ENCODE data around the gene GRIK4. TPM values are rescaled to one million over a fixed set of nuclear protein-coding genes. Genes with fewer than 3 reads are reported as not detected.

The GRIK4 gene
- total and polyA plus RNA-seq, 2 of the 4 experiments (the other 2 are of a cell fraction), result 0.18 to 0.38 TPM

DNA sequence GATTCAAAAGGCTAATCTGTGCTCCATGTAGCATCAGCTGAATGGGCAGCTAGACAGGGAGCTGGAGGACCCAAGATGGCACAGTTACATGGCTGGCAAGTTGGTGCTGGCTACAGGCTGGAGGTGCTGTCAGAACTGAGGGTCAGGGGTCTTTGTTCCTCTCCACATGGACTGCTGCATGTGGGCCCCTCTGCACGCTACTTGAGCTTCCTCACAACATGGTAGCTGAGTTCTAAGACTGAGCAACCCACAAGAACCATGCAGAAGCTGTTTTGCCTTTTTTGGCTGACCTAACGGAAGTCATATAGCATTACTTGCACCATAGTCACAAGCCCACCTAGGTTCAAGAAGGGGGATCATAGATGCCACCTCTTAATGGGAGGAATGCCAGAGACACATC lies 196.1 kb downstream of the GRIK4 start:
- Histone ChIP-seq H3K4ac (ENCODE audit: low read depth, low read length) (no peak overlapping the region), H2BK120ac (ENCODE audit: low read depth, low read length) (no peak overlapping the region), H3K14ac (replicated peaks; ENCODE audit: low read depth, low read length) (no peak overlapping the region), H3K4me3 (ENCODE audit: insufficient read depth, low read depth, low read length) (no peak overlapping the region), H3K4me1 (ENCODE audit: control insufficient read depth, insufficient read depth, low read length) (peaks cover 11% of the 10 kb centered on the region; the same call in 1 of the 2 replicates), H2AK5ac (ENCODE audit: low read depth, low read length) (no peak overlapping the region), H3K27ac (ENCODE audit: insufficient read depth, low read length) (no peak overlapping the region), H2AK9ac (replicated peaks; ENCODE audit: low read depth, low read length, poor library complexity) (no peak overlapping the region), H4K8ac (ENCODE audit: low read depth in 2 of 2, low read length in 2 of 2) (no peak overlapping the region), H4K91ac (ENCODE audit: insufficient read depth, low read depth, low read length) (no peak overlapping the region), H2BK20ac (ENCODE audit: low read depth, low read length) (no peak overlapping the region), H3K9ac (ENCODE audit: low read depth, low read length) (no peak overlapping the region), H2BK5ac (ENCODE audit: low read depth, low read length, poor library complexity, severe bottlenecking) (no peak overlapping the region), H3K23ac (ENCODE audit: low read depth, low read length) (no peak overlapping the region), H3K9me1 (ENCODE audit: insufficient read depth, low read length) (peaks cover 10% of the 10 kb centered on the region), H3K27me3 (ENCODE audit: control insufficient read depth, insufficient read depth, low read length) (peaks cover 3% of the 10 kb centered on the region), H3K56ac (ENCODE audit: extremely low read depth, insufficient read depth, low read length) (no peak overlapping the region), H3K4me2 (ENCODE audit: low read depth, low read length) (no peak overlapping the region), H3K79me1 (ENCODE audit: low read depth in 1 of 2, low read length in 2 of 2) (no peaks in the 10 kb centered on the region), H4K20me1 (ENCODE audit: insufficient read depth, low read length) (no peaks in the 10 kb centered on the region), H3K36me3 (ENCODE audit: control insufficient read depth, insufficient read depth, low read length) (no peaks in the 10 kb centered on the region), H4K5ac (ENCODE audit: low read depth, low read length) (no peak overlapping the region), H2AFZ (replicated peaks; ENCODE audit: low read length, poor library complexity) (no peak overlapping the region), H3K18ac (ENCODE audit: low read depth, low read length) (no peak overlapping the region), H3K9me3 (ENCODE audit: control insufficient read depth, insufficient read depth, low read length) (peaks cover 6% of the 10 kb centered on the region), H2BK15ac (ENCODE audit: low read depth, low read length) (no peak overlapping the region)
- POLR2A ChIA-PET (ENCODE audit: unreplicated experiment), result no interaction called here
- no peak for DNase-seq
- CTCF ChIA-PET, result no interaction called here
- TF ChIP-seq MAZ (IDR thresholded peaks at IDR 0.05; ENCODE audit: borderline replicate concordance, low read depth, low read length) (no peak), NFE2L2 (IDR thresholded peaks at IDR 0.05; ENCODE audit: low read depth, low read length) (no peak), RFX5 (IDR thresholded peaks at IDR 0.05; ENCODE audit: low read depth, low read length) (no peak), RCOR1 (IDR thresholded peaks at IDR 0.05; ENCODE audit: insufficient replicate concordance, low read length) (no peak), MAFK (IDR thresholded peaks at IDR 0.05; ENCODE audit: low read depth, low read length) (no peak), BHLHE40 (IDR thresholded peaks at IDR 0.05; ENCODE audit: low read depth, low read length) (no peak), MXI1 (IDR thresholded peaks at IDR 0.05; ENCODE audit: borderline replicate concordance, low read depth, low read length) (no peak), SMC3 (IDR thresholded peaks at IDR 0.05; ENCODE audit: low read depth, low read length) (no peak), FOS (IDR thresholded peaks at IDR 0.05; ENCODE audit: low read depth, low read length) (no peak), RAD21 (IDR thresholded peaks at IDR 0.05; ENCODE audit: low read length) (no peak), CHD1 (IDR thresholded peaks at IDR 0.05; ENCODE audit: low read depth, low read length) (no peak)
- TF ChIP-seq, protein P1, sequence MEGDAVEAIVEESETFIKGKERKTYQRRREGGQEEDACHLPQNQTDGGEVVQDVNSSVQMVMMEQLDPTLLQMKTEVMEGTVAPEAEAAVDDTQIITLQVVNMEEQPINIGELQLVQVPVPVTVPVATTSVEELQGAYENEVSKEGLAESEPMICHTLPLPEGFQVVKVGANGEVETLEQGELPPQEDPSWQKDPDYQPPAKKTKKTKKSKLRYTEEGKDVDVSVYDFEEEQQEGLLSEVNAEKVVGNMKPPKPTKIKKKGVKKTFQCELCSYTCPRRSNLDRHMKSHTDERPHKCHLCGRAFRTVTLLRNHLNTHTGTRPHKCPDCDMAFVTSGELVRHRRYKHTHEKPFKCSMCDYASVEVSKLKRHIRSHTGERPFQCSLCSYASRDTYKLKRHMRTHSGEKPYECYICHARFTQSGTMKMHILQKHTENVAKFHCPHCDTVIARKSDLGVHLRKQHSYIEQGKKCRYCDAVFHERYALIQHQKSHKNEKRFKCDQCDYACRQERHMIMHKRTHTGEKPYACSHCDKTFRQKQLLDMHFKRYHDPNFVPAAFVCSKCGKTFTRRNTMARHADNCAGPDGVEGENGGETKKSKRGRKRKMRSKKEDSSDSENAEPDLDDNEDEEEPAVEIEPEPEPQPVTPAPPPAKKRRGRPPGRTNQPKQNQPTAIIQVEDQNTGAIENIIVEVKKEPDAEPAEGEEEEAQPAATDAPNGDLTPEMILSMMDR (conservative IDR thresholded peaks at IDR 0.05; ENCODE audit: low read depth, low read length), result no peak
- TF ChIP-seq, protein P2, sequence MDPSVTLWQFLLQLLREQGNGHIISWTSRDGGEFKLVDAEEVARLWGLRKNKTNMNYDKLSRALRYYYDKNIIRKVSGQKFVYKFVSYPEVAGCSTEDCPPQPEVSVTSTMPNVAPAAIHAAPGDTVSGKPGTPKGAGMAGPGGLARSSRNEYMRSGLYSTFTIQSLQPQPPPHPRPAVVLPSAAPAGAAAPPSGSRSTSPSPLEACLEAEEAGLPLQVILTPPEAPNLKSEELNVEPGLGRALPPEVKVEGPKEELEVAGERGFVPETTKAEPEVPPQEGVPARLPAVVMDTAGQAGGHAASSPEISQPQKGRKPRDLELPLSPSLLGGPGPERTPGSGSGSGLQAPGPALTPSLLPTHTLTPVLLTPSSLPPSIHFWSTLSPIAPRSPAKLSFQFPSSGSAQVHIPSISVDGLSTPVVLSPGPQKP (IDR thresholded peaks at IDR 0.05; ENCODE audit: borderline replicate concordance, low read depth, low read length), result no peak
- TF ChIP-seq, protein P3, sequence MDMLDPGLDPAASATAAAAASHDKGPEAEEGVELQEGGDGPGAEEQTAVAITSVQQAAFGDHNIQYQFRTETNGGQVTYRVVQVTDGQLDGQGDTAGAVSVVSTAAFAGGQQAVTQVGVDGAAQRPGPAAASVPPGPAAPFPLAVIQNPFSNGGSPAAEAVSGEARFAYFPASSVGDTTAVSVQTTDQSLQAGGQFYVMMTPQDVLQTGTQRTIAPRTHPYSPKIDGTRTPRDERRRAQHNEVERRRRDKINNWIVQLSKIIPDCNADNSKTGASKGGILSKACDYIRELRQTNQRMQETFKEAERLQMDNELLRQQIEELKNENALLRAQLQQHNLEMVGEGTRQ (IDR thresholded peaks at IDR 0.05; ENCODE audit: low read depth, low read length), result no peak
- 40% methylated on average over 1 of the region's 2 CpGs; no CpG with 5 or more reads in 1 of the 2 experiments for WGBS, 2 experiments (ENCODE audit: extremely low coverage in 2 of 2, insufficient read length in 1 of 2)
- no TSS peak for BruUV-seq (replicated peaks)
- no peak for ATAC-seq (ENCODE audit: low read depth)
- dilution Hi-C loops (cut with HindIII; ENCODE audit: low sequenced_read_pairs, unreplicated experiment), result no loop called here
- intact Hi-C loops (cut with micrococcal nuclease), result no loop called here
- in situ Hi-C loops (cut with MboI; ENCODE audit: low sequenced_read_pairs), result no loop called here
